Kidney epithelial cell (primary cell): ENCODE data around the gene PPFIA4. TPM values are rescaled to one million over a fixed set of nuclear protein-coding genes. Genes with fewer than 3 reads are reported as not detected.

ENCODE experiments used
- DNase-seq: peaks from one replicate; pipeline ENCODE4 v3.0.0-alpha.2; 2010; ENCODE audit warnings: low read depth
- H3K27me3 ChIP-seq: 2 replicates; pipeline ENCODE4 v1.6.0; 2011; ENCODE audit warnings: low read length; ENCODE audit not compliant: control insufficient read depth, insufficient read depth
- H3K36me3 ChIP-seq: 2 replicates; pipeline ENCODE4 v1.5.1; 2011; ENCODE audit warnings: low read length; ENCODE audit not compliant: control insufficient read depth, insufficient read depth
- H3K4me3 ChIP-seq: 2 replicates; pipeline ENCODE4 v1.5.1; 2011; ENCODE audit warnings: low read depth, mild to moderate bottlenecking, control low read depth, low read length
- CTCF ChIP-seq: IDR thresholded peaks from 2 replicates; pipeline ENCODE4 v1.5.1; 2011; ENCODE audit warnings: mild to moderate bottlenecking, moderate library complexity, low read length, control low read depth, inconsistent platforms; ENCODE audit not compliant: insufficient read depth, poor library complexity, severe bottlenecking
- total RNA-seq: library from RNA; depleted of rRNA; stranded (reverse); fragments of >200 nt; gene quantifications from 2 replicates; pipeline ENCODE4 v1.2.3, GENCODE V29; 2015

Gene PPFIA4
- total RNA-seq, 1 donor from 2014 or later = 0.13 TPM

GRCh38 chr1:203121186-203122015, 95.1 kb downstream of the PPFIA4 start:
- Histone ChIP-seq H3K27me3 (peaks cover 6% of the 10 kb centered on the region), H3K36me3 (no peaks in the 10 kb centered on the region), H3K4me3 (no peak overlapping the region)
- no peak for TF ChIP-seq CTCF
- no peak for DNase-seq

GRCh38 chr1:203122159-203122558, 95.9 kb downstream of the PPFIA4 start:
- Histone ChIP-seq H3K36me3 (no peaks in the 10 kb centered on the region), H3K27me3 (peaks cover 5% of the 10 kb centered on the region), H3K4me3 (no peak overlapping the region)
- no peak for TF ChIP-seq CTCF
- DNase-seq = no peak

GRCh38 chr1:203124011-203124410, 97.7 kb downstream of the PPFIA4 start:
- no peak overlapping the region for H3K4me3 ChIP-seq
- H3K27me3 ChIP-seq = no peaks in the 10 kb centered on the region
- DNase-seq = no peak
- H3K36me3 ChIP-seq = no peaks in the 10 kb centered on the region
- TF ChIP-seq CTCF = no peak

GRCh38 chr1:203124546-203125317, 98.4 kb downstream of the PPFIA4 start:
- TF ChIP-seq CTCF = no peak
- Histone ChIP-seq H3K4me3 (no peak overlapping the region), H3K36me3 (no peaks in the 10 kb centered on the region), H3K27me3 (no peaks in the 10 kb centered on the region)
- no peak for DNase-seq

- Histone ChIP-seq H3K27me3 (no peaks in the 10 kb centered on the region), H3K36me3 (no peaks in the 10 kb centered on the region), H3K4me3 (no peak overlapping the region)
- DNase-seq = no peak
- peak; percentile 71 for TF ChIP-seq CTCF
Observed at GRCh38 chr1:203126151-203126865, 100.0 kb downstream of the PPFIA4 start.
